Smooth muscle cell (in vitro differentiated cells): ENCODE results near the gene CHCHD3. TPM values are rescaled to one million over a fixed set of nuclear protein-coding genes. Genes with fewer than 3 reads are reported as not detected.

Experiments used
- DNase-seq: peaks from one replicate; lab custom pipeline; 2025; ENCODE audit not compliant: unreplicated experiment; lab: John Stamatoyannopoulos, UW
- H2AFZ ChIP-seq: fragments of 200-600 bp; sonication (generic); 2 replicates; pipeline ENCODE4 v1.6.0; 2016; ENCODE audit warnings: antibody characterized with exemption, low read depth, mild to moderate bottlenecking
- H3F3A ChIP-seq: fragments of 200-600 bp; sonication (generic); 2 replicates; pipeline ENCODE4 v1.6.0; 2017; ENCODE audit warnings: antibody characterized with exemption, low read depth
- H3K27ac ChIP-seq: fragments of 200-600 bp; sonication (generic); 2 replicates; pipeline ENCODE4 v1.5.1; 2016; ENCODE audit warnings: low read depth, mild to moderate bottlenecking
- H3K27me3 ChIP-seq: fragments of 200-600 bp; sonication (generic); 2 replicates; pipeline ENCODE4 v1.6.1; 2016; ENCODE audit warnings: low read depth, mild to moderate bottlenecking
- H3K36me3 ChIP-seq: fragments of 200-600 bp; sonication (generic); 2 replicates; pipeline ENCODE4 v1.5.1; 2016; ENCODE audit warnings: low read depth
- H3K4me1 ChIP-seq: fragments of 200-600 bp; sonication (generic); 2 replicates; pipeline ENCODE4 v1.5.1; 2016; ENCODE audit warnings: low read depth
- H3K4me2 ChIP-seq: fragments of 200-600 bp; sonication (generic); 2 replicates; pipeline ENCODE4 v1.6.0; 2016; ENCODE audit warnings: mild to moderate bottlenecking
- H3K4me3 ChIP-seq: fragments of 200-600 bp; sonication (generic); 2 replicates; pipeline ENCODE4 v1.5.1; 2016; ENCODE audit warnings: mild to moderate bottlenecking
- H3K79me2 ChIP-seq: fragments of 200-600 bp; sonication (generic); 2 replicates; pipeline ENCODE4 v1.6.0; 2016; ENCODE audit warnings: low read depth, mild to moderate bottlenecking
- H3K9ac ChIP-seq: fragments of 200-600 bp; sonication (generic); 2 replicates; pipeline ENCODE4 v1.6.0; 2016; ENCODE audit warnings: low read depth
- H3K9me3 ChIP-seq: fragments of 200-600 bp; sonication (generic); replicated peaks from 2 replicates; pipeline ENCODE4 v1.5.1; 2016; ENCODE audit warnings: low read depth
- H4K20me1 ChIP-seq: fragments of 200-600 bp; sonication (generic); 2 replicates; pipeline ENCODE4 v1.6.0; 2016; ENCODE audit warnings: low read depth
- CTCF ChIP-seq: fragments of 200-600 bp; sonication (generic); IDR thresholded peaks from 2 replicates; pipeline ENCODE4 v1.5.1; 2017; ENCODE audit warnings: borderline replicate concordance, mild to moderate bottlenecking, antibody characterized with exemption; ENCODE audit not compliant: insufficient read depth, poor library complexity, severe bottlenecking
- WGBS: methylation state at CpG from one replicate; pipeline ENCODE4 v1.1.7; 2016; ENCODE audit warnings: low lambda C conversion rate; 5-methylcytosine and 5-hydroxymethylcytosine counted together
- polyA plus RNA-seq: library from polyadenylated mRNA; unstranded; fragments of >200 nt; fragmentation: Nextera tagmentation; extraction: Ambion mirVana; gene quantifications from 2 replicates; pipeline ENCODE4 v1.2.1, GENCODE V29; 2016
- total RNA-seq: library from RNA; depleted of rRNA; stranded (reverse); fragments of >200 nt; gene quantifications from 2 replicates; pipeline ENCODE4 v1.2.3, GENCODE V29; 2014

The CHCHD3 gene
- total and polyA plus RNA-seq, 2 experiments from 2014 or later, result 49.8 to 59.2 TPM

- Histone ChIP-seq H2AFZ (no peak overlapping the region), H3K4me3 (no peak overlapping the region), H3K4me1 (peaks cover 22% of the 10 kb centered on the region), H3K9me3 (no peaks in the 10 kb centered on the region), H3K36me3 (no peaks in the 10 kb centered on the region), H3K79me2 (peaks cover 9% of the 10 kb centered on the region), H4K20me1 (peaks cover 7% of the 10 kb centered on the region), H3F3A (no peaks in the 10 kb centered on the region), H3K9ac (no peak overlapping the region), H3K27ac (no peak overlapping the region), H3K4me2 (no peak overlapping the region), H3K27me3 (no peaks in the 10 kb centered on the region)
- no peak for TF ChIP-seq CTCF
- 99% methylated on average over 4 of the region's 4 CpGs for WGBS
- DNase-seq, result no peak
Observed at GRCh38 chr7:132941428-132941827, 140.5 kb downstream of the CHCHD3 start.

- no peaks in the 10 kb centered on the region for H3K36me3 ChIP-seq
Observed at GRCh38 chr7:132940084-132940483, 141.8 kb downstream of the CHCHD3 start.

GRCh38 chr7:132939495-132939894 lies 142.4 kb downstream of the CHCHD3 start:
- peaks cover 3% of the 10 kb centered on the region for H4K20me1 ChIP-seq
- H3K27ac ChIP-seq, result no peak overlapping the region
- no peaks in the 10 kb centered on the region for H3K9me3 ChIP-seq
- no peaks in the 10 kb centered on the region for H3K36me3 ChIP-seq
- no peak for TF ChIP-seq CTCF
- no peak for DNase-seq
- peaks cover 27% of the 10 kb centered on the region for H3K4me1 ChIP-seq
- H3K9ac ChIP-seq, result no peak overlapping the region
- H3K79me2 ChIP-seq, result peaks cover 11% of the 10 kb centered on the region
- 91% methylated on average over 4 of the region's 4 CpGs for WGBS
- H3F3A ChIP-seq, result peaks cover 3% of the 10 kb centered on the region
- no peak overlapping the region for H3K4me3 ChIP-seq
- no peaks in the 10 kb centered on the region for H3K27me3 ChIP-seq
- H2AFZ ChIP-seq, result no peak overlapping the region
- no peak overlapping the region for H3K4me2 ChIP-seq

More at GRCh38 chr7:132940084-132940483, 141.8 kb downstream of the CHCHD3 start:
- Histone ChIP-seq H3F3A (no peaks in the 10 kb centered on the region), H3K9me3 (no peaks in the 10 kb centered on the region), H3K27ac (no peak overlapping the region), H3K4me2 (no peak overlapping the region), H3K27me3 (no peaks in the 10 kb centered on the region), H4K20me1 (peaks cover 3% of the 10 kb centered on the region), H2AFZ (no peak overlapping the region), H3K9ac (no peak overlapping the region), H3K4me3 (no peak overlapping the region), H3K79me2 (peaks cover 11% of the 10 kb centered on the region), H3K4me1 (peaks cover 27% of the 10 kb centered on the region)
- no peak for TF ChIP-seq CTCF
- DNase-seq, result no peak

GRCh38 chr7:132937286-132937685 lies 144.6 kb downstream of the CHCHD3 start:
- no peak overlapping the region for H3K4me2 ChIP-seq
- peaks cover 3% of the 10 kb centered on the region for H4K20me1 ChIP-seq
- TF ChIP-seq CTCF, result no peak
- peaks cover 11% of the 10 kb centered on the region for H3K79me2 ChIP-seq
- DNase-seq, result no peak
- H3K27ac ChIP-seq, result no peak overlapping the region
- H3K4me1 ChIP-seq, result peaks cover 25% of the 10 kb centered on the region
- H3K27me3 ChIP-seq, result no peaks in the 10 kb centered on the region
- no peak overlapping the region for H2AFZ ChIP-seq
- no peaks in the 10 kb centered on the region for H3K9me3 ChIP-seq
- H3K36me3 ChIP-seq, result no peaks in the 10 kb centered on the region
- no peak overlapping the region for H3K4me3 ChIP-seq
- H3K9ac ChIP-seq, result no peak overlapping the region
- H3F3A ChIP-seq, result peaks cover 15% of the 10 kb centered on the region
